Transverse colon (tissue), 4 donors: ENCODE measurements around the gene SHISA9. TPM values are rescaled to one million over a fixed set of nuclear protein-coding genes. Genes with fewer than 3 reads are reported as not detected.

Experiments
- DNase-seq: peaks from one replicate; pipeline ENCODE4 v3.0.0-alpha.2; 2019
- H3K27ac ChIP-seq, 4 donors: fragments of 200-600 bp; sonication (generic); 2 replicates each; pipeline ENCODE4 v1.5.1; 2016 to 2018; ENCODE audit warnings: inconsistent platforms in 4 of 4
- H3K27me3 ChIP-seq: fragments of 200-600 bp; sonication (generic); 2 replicates; pipeline ENCODE4 v1.5.1; 2017; ENCODE audit warnings: inconsistent platforms
- H3K36me3 ChIP-seq, 4 donors: fragments of 200-600 bp; sonication (generic); 2 replicates each; pipeline ENCODE4 v1.5.1; 2017 to 2019; ENCODE audit warnings: inconsistent platforms in 4 of 4
- H3K4me1 ChIP-seq, 4 donors: fragments of 200-600 bp; sonication (generic); 2 replicates each; pipeline ENCODE4 v1.5.1; 2017 to 2020; ENCODE audit warnings: inconsistent platforms in 4 of 4
- H3K4me3 ChIP-seq, 4 donors: fragments of 200-600 bp; sonication (generic); 1 replicate in 1 of 4; 2 replicates in 3 of 4; pipeline versions ENCODE4 v1.5.1 to v1.6.1; 2017 to 2019; ENCODE audit warnings: inconsistent platforms in 4 of 4
- H3K9me3 ChIP-seq, 2 donors: fragments of 200-600 bp; sonication (generic); 2 replicates each; pipeline ENCODE4 v1.5.1; 2017 to 2019; ENCODE audit warnings: inconsistent platforms in 2 of 2
- EP300 ChIP-seq: sonication (generic); formaldehyde crosslinking; IDR thresholded peaks from one replicate; pipeline ENCODE4 v1.6.1; 2017; ENCODE audit warnings: antibody characterized with exemption, low read depth
- POLR2A ChIP-seq: fragments of 450-650 bp; IDR thresholded peaks from one replicate; pipeline ENCODE4 v1.6.1; 2016; ENCODE audit warnings: antibody characterized with exemption, mild to moderate bottlenecking, moderate library complexity
- POLR2AphosphoS5 ChIP-seq, 3 donors: sonication (generic); formaldehyde crosslinking; IDR thresholded peaks; one replicate each; pipeline ENCODE4 v1.6.1; 2016; ENCODE audit warnings: antibody characterized with exemption in 3 of 3
- WGBS, 2 donors: methylation state at CpG; one replicate each; pipeline ENCODE4 v1.1.5; 2018; ENCODE audit warnings: low coverage in 1 of 2; 5-methylcytosine and 5-hydroxymethylcytosine counted together
- in situ Hi-C, 4 donors: fragments of 200-750 bp; cut with MboI; loops; one replicate each; pipeline versions ENCODE4 v1.15.0 to v1.15.1; 2017; ENCODE audit warnings: low sequenced_read_pairs in 3 of 4, low pct_ligation_motif_present in 1 of 4, low pct_unique_long_range_greater_than_20kb in 1 of 4
- intact Hi-C: fragments of 100-400 bp; cut with DNase I; formaldehyde crosslinking; loops from one replicate; pipeline ENCODE4 v1.15.1; 2023; ENCODE audit warnings: low total_unique reads
- total RNA-seq, 4 donors: library from RNA; depleted of rRNA; stranded (reverse); fragments of >200 nt; gene quantifications; one replicate each; pipeline ENCODE4 v1.1.0, GENCODE V29; 2016
- TF ChIP-seq, protein P1 (sequence below), 5 experiments: fragments of 200-600 bp in 3 of 5; fragments of 450-650 bp in 2 of 5; sonication (generic) in 3 of 5; IDR thresholded peaks; 1 replicate in 2 of 5; 2 replicates in 3 of 5; pipeline ENCODE4 v1.5.1; 2016 to 2017; ENCODE audit warnings: antibody characterized with exemption in 5 of 5, inconsistent platforms in 3 of 5, mild to moderate bottlenecking in 2 of 5, moderate library complexity in 1 of 5

SHISA9 gene
- total RNA-seq, 4 donors from 2014 or later: 1.3 to 37.6 (median 2.1) TPM

DNA sequence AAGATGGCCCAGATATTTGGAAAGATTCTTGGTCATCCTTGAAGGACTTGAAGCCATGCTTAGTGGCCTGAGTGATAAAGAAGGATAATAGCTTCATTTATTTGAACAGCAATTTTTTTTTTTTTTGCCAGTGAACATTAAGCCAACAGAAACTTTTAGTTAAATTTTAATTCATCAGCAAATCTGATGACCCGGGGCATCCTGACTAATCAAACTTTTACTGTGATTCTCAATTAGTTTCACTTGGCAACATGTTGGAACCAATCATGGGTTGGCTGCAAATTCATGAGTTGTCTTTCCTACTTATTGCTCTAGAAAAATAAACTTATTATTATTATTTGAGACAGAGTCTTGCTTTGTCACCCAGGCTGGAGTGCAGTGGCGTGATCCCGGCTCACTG, 74.4 kb downstream of the SHISA9 start:
- H3K4me1 ChIP-seq: no peaks in the 10 kb centered on the region
- intact Hi-C loops (no loop called here), in situ Hi-C loops (loop anchor here in 1 of 4 donors (10.0 kb wide), 1 partner anchor 61 kb away; no protein-coding TSS in a partner anchor)
- H3K36me3 ChIP-seq: no peaks in the 10 kb centered on the region
- DNase-seq: no peak
- TF ChIP-seq POLR2AphosphoS5 (IDR thresholded peaks at IDR 0.05) (no peak), EP300 (no peak), POLR2A (no peak)
- TF ChIP-seq, protein P1, sequence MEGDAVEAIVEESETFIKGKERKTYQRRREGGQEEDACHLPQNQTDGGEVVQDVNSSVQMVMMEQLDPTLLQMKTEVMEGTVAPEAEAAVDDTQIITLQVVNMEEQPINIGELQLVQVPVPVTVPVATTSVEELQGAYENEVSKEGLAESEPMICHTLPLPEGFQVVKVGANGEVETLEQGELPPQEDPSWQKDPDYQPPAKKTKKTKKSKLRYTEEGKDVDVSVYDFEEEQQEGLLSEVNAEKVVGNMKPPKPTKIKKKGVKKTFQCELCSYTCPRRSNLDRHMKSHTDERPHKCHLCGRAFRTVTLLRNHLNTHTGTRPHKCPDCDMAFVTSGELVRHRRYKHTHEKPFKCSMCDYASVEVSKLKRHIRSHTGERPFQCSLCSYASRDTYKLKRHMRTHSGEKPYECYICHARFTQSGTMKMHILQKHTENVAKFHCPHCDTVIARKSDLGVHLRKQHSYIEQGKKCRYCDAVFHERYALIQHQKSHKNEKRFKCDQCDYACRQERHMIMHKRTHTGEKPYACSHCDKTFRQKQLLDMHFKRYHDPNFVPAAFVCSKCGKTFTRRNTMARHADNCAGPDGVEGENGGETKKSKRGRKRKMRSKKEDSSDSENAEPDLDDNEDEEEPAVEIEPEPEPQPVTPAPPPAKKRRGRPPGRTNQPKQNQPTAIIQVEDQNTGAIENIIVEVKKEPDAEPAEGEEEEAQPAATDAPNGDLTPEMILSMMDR (IDR thresholded peaks at IDR 0.05): no peak
- no peak overlapping the region for H3K27ac ChIP-seq
- H3K9me3 ChIP-seq: no peaks in the 10 kb centered on the region
- WGBS, 2 donors: 91 to 96% methylated on average over 3 of the region's 3 CpGs
- H3K27me3 ChIP-seq: no peaks in the 10 kb centered on the region
- H3K4me3 ChIP-seq: no peak overlapping the region

- Histone ChIP-seq H3K4me3 (no peak overlapping the region), H3K9me3 (no peaks in the 10 kb centered on the region), H3K27me3 (no peaks in the 10 kb centered on the region), H3K27ac (no peak overlapping the region), H3K36me3 (no peaks in the 10 kb centered on the region), H3K4me1 (no peaks in the 10 kb centered on the region)
- WGBS, 2 donors: 50 to 52% methylated on average over 2 of the region's 2 CpGs
- TF ChIP-seq EP300 (no peak), POLR2A (no peak), POLR2AphosphoS5 (IDR thresholded peaks at IDR 0.05) (no peak)
- TF ChIP-seq, protein P1 (IDR thresholded peaks at IDR 0.05): no peak
- DNase-seq: no peak
- intact Hi-C loops: no loop called here
- in situ Hi-C loops: loop anchor here in 1 of 4 donors (10.0 kb wide), 1 partner anchor 62 kb away; no protein-coding TSS in a partner anchor
Observed at GRCh38 chr16:12976496-12976895, 75.1 kb downstream of the SHISA9 start.

DNA sequence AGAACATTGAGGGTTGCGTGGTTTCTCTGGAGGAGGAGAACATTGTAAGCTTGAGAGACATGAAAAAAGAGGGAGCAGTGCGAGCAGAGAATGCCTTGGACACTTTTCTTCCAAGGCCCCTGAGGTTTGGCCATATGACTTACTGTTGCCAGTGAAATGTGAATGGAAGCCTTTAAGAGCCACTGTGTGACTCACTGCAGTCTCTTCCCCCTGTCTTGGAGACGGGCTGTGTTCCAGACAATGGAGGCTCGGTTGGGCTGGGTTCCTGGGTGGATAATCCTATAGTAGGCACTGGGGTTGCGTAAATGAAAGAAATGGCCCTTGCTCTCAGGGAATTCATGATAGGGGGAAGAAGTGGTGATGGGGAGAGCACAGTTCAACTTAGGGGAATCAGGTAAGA, 75.5 kb downstream of the SHISA9 start:
- H3K36me3 ChIP-seq: no peaks in the 10 kb centered on the region
- H3K27ac ChIP-seq: no peak overlapping the region
- no peak overlapping the region for H3K4me3 ChIP-seq
- TF ChIP-seq, protein P1 (IDR thresholded peaks at IDR 0.05): no peak
- TF ChIP-seq EP300: no peak
- TF ChIP-seq POLR2A: no peak
- TF ChIP-seq POLR2AphosphoS5 (IDR thresholded peaks at IDR 0.05): no peak
- intact Hi-C loops (no loop called here), in situ Hi-C loops (loop anchor here in 1 of 4 donors (10.0 kb wide), 1 partner anchor 62 kb away; no protein-coding TSS in a partner anchor)
- 73 to 74% methylated on average over 5 of the region's 5 CpGs for WGBS, 2 donors
- no peaks in the 10 kb centered on the region for H3K9me3 ChIP-seq
- no peak for DNase-seq
- H3K27me3 ChIP-seq: no peaks in the 10 kb centered on the region
- no peaks in the 10 kb centered on the region for H3K4me1 ChIP-seq

- TF ChIP-seq POLR2A: no peak
- TF ChIP-seq, protein P1 (IDR thresholded peaks at IDR 0.05): no peak
- no peak for TF ChIP-seq EP300
- TF ChIP-seq POLR2AphosphoS5 (IDR thresholded peaks at IDR 0.05): no peak
- no peak for DNase-seq
- no peaks in the 10 kb centered on the region for H3K27me3 ChIP-seq
Observed at GRCh38 chr16:12985516-12985915, 84.1 kb downstream of the SHISA9 start.

More at GRCh38 chr16:12985516-12985915, 84.1 kb downstream of the SHISA9 start:
- intact Hi-C loops (no loop called here), in situ Hi-C loops (no loop called here)
- Histone ChIP-seq H3K36me3 (no peaks in the 10 kb centered on the region), H3K9me3 (no peaks in the 10 kb centered on the region), H3K4me1 (no peaks in the 10 kb centered on the region), H3K4me3 (no peak overlapping the region), H3K27ac (no peak overlapping the region)
